ENCODE measurements around the gene BTBD19. TPM values are rescaled to one million over a fixed set of nuclear protein-coding genes. Genes with fewer than 3 reads are reported as not detected.
A peak's percentile ranks its signal among the peaks of the same experiment; 100 is the strongest.

BTBD19 gene
- polyA plus RNA-seq, 2 of the 4 experiments (the other 2 are of a cell fraction): 4.7 to 7.4 TPM

- peak overlapping the region; percentile 91 for H3K4me2 ChIP-seq
- WGBS (ENCODE audit: missing lambda C conversion rate): 1% methylated on average over 20 of the region's 36 CpGs
- peak in 1 of 2 experiments; percentile 7; a peak in 3 of 6 replicates for ATAC-seq
- no peaks in the 10 kb centered on the region for H3K9me3 ChIP-seq
- peak overlapping the region; percentile 98 to 99 for H3K27ac ChIP-seq
- TF ChIP-seq TP53 (CRISPR knock-in tag; IDR thresholded peaks at IDR 0.05) (no peak), HDAC2 (IDR thresholded peaks at IDR 0.05) (no peak), RNF2 (IDR thresholded peaks at IDR 0.05; ENCODE audit: borderline replicate concordance, low read depth) (no peak), RAD21 (conservative IDR thresholded peaks at IDR 0.05 in 1 of 2, IDR thresholded peaks at IDR 0.05 in 1 of 2) (no peak), PBX3 (IDR thresholded peaks at IDR 0.05) (no peak), EHF (CRISPR knock-in tag; IDR thresholded peaks at IDR 0.05) (no peak)
- TF ChIP-seq, protein P1, sequence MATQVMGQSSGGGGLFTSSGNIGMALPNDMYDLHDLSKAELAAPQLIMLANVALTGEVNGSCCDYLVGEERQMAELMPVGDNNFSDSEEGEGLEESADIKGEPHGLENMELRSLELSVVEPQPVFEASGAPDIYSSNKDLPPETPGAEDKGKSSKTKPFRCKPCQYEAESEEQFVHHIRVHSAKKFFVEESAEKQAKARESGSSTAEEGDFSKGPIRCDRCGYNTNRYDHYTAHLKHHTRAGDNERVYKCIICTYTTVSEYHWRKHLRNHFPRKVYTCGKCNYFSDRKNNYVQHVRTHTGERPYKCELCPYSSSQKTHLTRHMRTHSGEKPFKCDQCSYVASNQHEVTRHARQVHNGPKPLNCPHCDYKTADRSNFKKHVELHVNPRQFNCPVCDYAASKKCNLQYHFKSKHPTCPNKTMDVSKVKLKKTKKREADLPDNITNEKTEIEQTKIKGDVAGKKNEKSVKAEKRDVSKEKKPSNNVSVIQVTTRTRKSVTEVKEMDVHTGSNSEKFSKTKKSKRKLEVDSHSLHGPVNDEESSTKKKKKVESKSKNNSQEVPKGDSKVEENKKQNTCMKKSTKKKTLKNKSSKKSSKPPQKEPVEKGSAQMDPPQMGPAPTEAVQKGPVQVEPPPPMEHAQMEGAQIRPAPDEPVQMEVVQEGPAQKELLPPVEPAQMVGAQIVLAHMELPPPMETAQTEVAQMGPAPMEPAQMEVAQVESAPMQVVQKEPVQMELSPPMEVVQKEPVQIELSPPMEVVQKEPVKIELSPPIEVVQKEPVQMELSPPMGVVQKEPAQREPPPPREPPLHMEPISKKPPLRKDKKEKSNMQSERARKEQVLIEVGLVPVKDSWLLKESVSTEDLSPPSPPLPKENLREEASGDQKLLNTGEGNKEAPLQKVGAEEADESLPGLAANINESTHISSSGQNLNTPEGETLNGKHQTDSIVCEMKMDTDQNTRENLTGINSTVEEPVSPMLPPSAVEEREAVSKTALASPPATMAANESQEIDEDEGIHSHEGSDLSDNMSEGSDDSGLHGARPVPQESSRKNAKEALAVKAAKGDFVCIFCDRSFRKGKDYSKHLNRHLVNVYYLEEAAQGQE (IDR thresholded peaks at IDR 0.05): no peak
- peak overlapping the region; percentile 96 for H3K4me3 ChIP-seq
- FAIRE-seq: no peak
- ChIA-PET CTCF (interaction anchor here (1.1 to 1.6 kb wide), 8 partner anchors 9 to 60 kb away, joined by 3 to 10 read pairs (median 4); partner anchors contain the start of gene RNU5D-1), POLR2A (interaction anchor here (0.6 to 2.5 kb wide), 21 partner anchors 8 to 746 kb away, joined by 3 to 17 read pairs (median 6); partner anchors contain the start of genes BEST4, BTBD19, DYNLT4 and HECTD3)
- peaks cover 22% of the 10 kb centered on the region for H3K4me1 ChIP-seq
- no peak for DNase-seq (ENCODE audit: low read depth in 1 of 2, low spot score in 1 of 2)
These were observed 32.2 kb upstream of the BTBD19 start for GRCh38 chr1:44775930-44776729.

DNA sequence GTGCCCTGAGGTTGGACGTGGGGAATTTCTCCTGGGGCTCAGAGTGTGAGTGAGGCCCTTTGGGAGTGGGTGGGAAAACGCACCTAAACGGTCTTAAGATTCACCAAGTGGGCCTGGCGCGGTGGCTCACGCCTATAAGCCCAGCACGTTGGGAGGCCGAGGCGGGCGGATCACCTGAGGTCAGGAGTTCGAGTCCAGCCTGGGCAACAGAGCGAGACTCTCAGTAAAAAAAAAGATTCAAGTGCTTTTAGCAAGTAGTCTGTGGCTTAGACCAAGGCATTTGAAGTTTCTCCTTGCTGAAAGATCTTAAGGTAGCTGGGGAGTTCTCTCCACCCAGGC is 31.6 kb upstream of the BTBD19 start:
- Histone ChIP-seq H3K4me1 (peaks cover 22% of the 10 kb centered on the region), H3K9me3 (no peaks in the 10 kb centered on the region), H3K27ac (peak overlapping the region; percentile 98 to 99), H3K4me2 (peak overlapping the region; percentile 91), H3K4me3 (peak overlapping the region; percentile 96)
- ATAC-seq: no peak
- no peak for TF ChIP-seq FOSB (CRISPR knock-in tag; IDR thresholded peaks at IDR 0.05)
- TF ChIP-seq MAZ (IDR thresholded peaks at IDR 0.05; ENCODE audit: borderline replicate concordance, low read depth, low read length): no peak
- no peak for TF ChIP-seq RAD21 (conservative IDR thresholded peaks at IDR 0.05 in 1 of 2, IDR thresholded peaks at IDR 0.05 in 1 of 2)
- no peak for TF ChIP-seq ZC3H11A (IDR thresholded peaks at IDR 0.05)
- TF ChIP-seq, protein P2, sequence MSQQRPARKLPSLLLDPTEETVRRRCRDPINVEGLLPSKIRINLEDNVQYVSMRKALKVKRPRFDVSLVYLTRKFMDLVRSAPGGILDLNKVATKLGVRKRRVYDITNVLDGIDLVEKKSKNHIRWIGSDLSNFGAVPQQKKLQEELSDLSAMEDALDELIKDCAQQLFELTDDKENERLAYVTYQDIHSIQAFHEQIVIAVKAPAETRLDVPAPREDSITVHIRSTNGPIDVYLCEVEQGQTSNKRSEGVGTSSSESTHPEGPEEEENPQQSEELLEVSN (IDR thresholded peaks at IDR 0.05; ENCODE audit: borderline replicate concordance, low read depth): no peak
- TF ChIP-seq ESRRA (IDR thresholded peaks at IDR 0.05; ENCODE audit: borderline replicate concordance, low read length): no peak
- TF ChIP-seq CBX2 (IDR thresholded peaks at IDR 0.05; ENCODE audit: borderline replicate concordance, low read depth): no peak
- no peak for TF ChIP-seq HOXA7 (CRISPR knock-in tag; IDR thresholded peaks at IDR 0.05)
- TF ChIP-seq JUN (IDR thresholded peaks at IDR 0.05): no peak
- TF ChIP-seq ZNF302 (CRISPR knock-in tag; IDR thresholded peaks at IDR 0.05): no peak
- FAIRE-seq: no peak
- CTCF ChIA-PET: interaction anchor here (1.1 to 1.6 kb wide), 6 partner anchors 9 to 47 kb away, joined by 3 to 10 read pairs (median 4); partner anchors contain the start of gene RNU5D-1
- 1% methylated on average over 11 of the region's 12 CpGs for WGBS (ENCODE audit: missing lambda C conversion rate)
- POLR2A ChIA-PET: interaction anchor here (0.6 to 2.5 kb wide), 8 partner anchors 10 to 745 kb away, joined by 3 to 16 read pairs (median 8); partner anchors contain the start of genes BEST4, PLK3, PRDX1 and RNU5D-1
- DNase-seq (ENCODE audit: low read depth in 1 of 2, low spot score in 1 of 2): no peak
